KOPT-K1 (cell line): Measurements from ENCODE around the gene FCSK.

ENCODE experiments used
- H3K27ac ChIP-seq: fragments of 200-600 bp; sonication (generic); 2 replicates; pipeline ENCODE4 v1.5.1; 2016; ENCODE audit warnings: antibody characterized with exemption, mild to moderate bottlenecking, low read depth, low read length; ENCODE audit not compliant: poor library complexity, severe bottlenecking
- H3K36me3 ChIP-seq: fragments of 200-600 bp; sonication (generic); 2 replicates; pipeline ENCODE4 v1.5.1; 2017; ENCODE audit warnings: antibody characterized with exemption, mild to moderate bottlenecking, low read length, moderate library complexity; ENCODE audit not compliant: insufficient read depth
- H3K9me3 ChIP-seq: fragments of 200-600 bp; sonication (generic); 2 replicates; pipeline ENCODE4 v1.5.1; 2017; ENCODE audit warnings: antibody characterized with exemption, low read length, mild to moderate bottlenecking; ENCODE audit not compliant: insufficient read depth, poor library complexity, severe bottlenecking

FCSK gene

GRCh38 chr16:70422543-70422942 is 31.9 kb upstream of the FCSK start:
- peaks cover 8% of the 10 kb centered on the region; the same call in 1 of the 2 replicates for H3K36me3 ChIP-seq
- no peak overlapping the region for H3K27ac ChIP-seq
- H3K9me3 ChIP-seq, result no peaks in the 10 kb centered on the region

DNA sequence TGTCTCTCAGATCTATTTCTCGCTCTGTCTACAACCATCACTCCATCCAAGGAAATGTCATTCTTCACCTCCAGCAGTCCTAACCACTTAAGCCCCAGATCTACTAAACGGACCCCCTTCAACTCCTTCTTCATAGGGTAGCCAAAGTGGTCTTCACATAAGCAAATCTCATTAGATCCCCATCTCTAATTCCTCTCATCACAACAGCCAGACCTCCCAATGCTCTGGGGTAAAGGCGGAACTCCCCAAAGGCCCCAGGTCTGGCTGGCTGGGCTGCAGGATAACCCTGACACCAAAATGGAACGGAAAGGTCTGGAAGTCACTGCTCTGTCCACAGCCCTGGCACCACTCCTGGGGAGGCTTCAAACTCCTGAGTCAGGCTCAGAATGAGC is 26.6 kb upstream of the FCSK start:
- H3K9me3 ChIP-seq, result no peaks in the 10 kb centered on the region
- peak overlapping the region; percentile 48 for H3K27ac ChIP-seq
- peaks cover 8% of the 10 kb centered on the region; the same call in 1 of the 2 replicates for H3K36me3 ChIP-seq

- peaks cover 8% of the 10 kb centered on the region; the same call in 1 of the 2 replicates for H3K36me3 ChIP-seq
- no peaks in the 10 kb centered on the region for H3K9me3 ChIP-seq
- peak overlapping the region; percentile 48 for H3K27ac ChIP-seq
Measured at GRCh38 chr16:70428178-70428998, 26.0 kb upstream of the FCSK start.

GRCh38 chr16:70429888-70430666 is 24.3 kb upstream of the FCSK start:
- peak overlapping the region; percentile 76 for H3K27ac ChIP-seq
- H3K36me3 ChIP-seq, result peaks cover 15% of the 10 kb centered on the region; the same call in 1 of the 2 replicates
- no peaks in the 10 kb centered on the region for H3K9me3 ChIP-seq

DNA sequence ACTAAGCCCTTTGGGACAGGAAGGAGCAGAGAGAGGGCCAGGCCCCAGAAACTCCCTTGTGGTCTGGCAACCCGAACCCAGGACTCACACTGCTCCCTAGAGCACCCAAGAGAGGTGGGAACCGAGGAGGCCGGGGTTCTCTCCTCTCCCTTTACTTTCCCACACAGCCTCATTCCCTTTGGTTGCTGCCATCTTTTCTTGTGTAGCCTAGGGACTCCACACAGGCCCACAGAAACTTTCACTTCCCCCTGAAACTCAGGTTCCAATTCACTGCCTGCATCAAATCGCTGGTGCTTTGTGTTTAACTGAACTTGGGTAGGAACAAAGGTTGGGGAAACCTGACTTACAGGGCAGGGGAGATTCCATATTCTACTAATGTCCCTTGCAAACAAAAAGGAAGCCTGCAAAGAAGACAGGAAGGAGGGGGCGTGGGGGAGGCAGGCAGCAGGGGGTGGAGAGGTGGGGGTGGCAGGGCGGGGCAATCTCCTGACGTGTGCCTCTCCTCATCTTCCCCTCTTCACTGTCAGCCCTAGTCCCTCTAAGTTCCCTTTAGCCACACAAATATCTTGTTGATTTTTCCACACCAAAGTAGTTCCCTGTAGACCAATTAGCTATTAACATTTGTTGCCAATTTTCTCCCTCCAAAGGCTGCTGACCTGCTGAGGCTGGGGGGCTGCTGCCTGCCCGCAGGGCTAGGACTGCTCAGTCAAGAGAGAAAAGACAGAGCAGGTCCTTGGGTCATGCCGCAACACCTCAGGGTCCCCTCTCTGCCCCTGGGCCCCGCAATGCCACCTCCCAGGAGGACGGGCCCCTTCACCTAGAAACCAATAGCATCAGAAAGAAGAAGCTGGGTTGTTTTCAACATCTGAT is 23.5 kb upstream of the FCSK start:
- peak overlapping the region; percentile 76 for H3K27ac ChIP-seq
- H3K36me3 ChIP-seq, result peaks cover 13% of the 10 kb centered on the region; the same call in 1 of the 2 replicates
- H3K9me3 ChIP-seq, result no peaks in the 10 kb centered on the region

DNA sequence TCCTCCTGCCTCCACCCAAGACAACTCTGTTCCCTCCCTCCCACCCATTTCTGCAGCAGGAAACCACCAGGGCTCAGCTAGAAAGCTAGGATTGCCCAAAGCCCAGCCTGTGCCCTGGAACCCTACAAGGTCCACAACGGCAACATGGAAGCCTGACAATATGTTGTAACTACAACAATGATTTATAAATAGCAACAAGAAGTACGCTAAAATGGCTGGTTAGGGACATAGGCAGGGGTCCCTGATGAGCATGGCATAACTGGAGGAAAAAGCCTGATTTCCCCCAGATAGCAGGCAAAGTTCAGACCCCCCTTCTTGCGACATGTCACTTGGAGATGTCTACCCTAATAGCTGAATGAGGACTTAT is 22.1 kb upstream of the FCSK start:
- Histone ChIP-seq H3K9me3 (no peaks in the 10 kb centered on the region), H3K36me3 (peaks cover 13% of the 10 kb centered on the region; the same call in 1 of the 2 replicates), H3K27ac (no peak overlapping the region)

DNA sequence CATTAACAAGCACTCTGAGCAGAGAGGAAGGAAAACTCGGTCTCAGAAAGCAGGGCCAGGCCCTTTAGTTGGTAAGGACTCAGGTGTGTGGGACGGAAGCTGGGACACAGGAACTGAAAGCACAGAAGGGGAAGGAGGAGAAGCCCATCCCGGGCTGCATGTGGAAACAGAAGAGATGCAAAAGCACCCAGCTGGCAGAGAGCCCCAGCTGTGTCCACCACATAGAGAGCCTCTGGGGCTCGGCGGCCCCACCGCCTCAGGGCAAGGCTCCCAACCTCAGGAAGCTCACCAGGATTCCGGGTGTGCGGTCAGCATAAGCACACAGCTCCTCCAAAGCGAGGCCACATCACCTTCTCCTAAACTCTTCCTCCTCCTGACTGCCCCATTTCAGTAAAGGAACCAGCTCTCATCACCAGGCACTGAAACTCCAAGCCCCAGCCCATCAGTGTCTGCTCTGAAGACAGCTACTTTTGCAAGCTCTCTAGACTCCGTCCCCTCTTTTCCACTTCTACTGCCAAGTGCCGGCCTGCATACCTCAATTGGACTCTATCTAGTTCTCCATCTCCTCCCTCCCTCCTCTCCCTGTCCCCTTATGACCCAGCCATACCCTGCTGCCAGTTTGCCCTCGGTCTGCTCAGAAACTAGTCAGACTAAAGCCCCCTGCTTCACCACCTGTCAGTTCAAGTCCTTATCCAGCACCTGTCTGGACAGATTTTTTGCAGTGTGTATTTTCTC is 21.5 kb upstream of the FCSK start:
- Histone ChIP-seq H3K36me3 (peaks cover 13% of the 10 kb centered on the region; the same call in 1 of the 2 replicates), H3K27ac (peak overlapping the region; percentile 5), H3K9me3 (no peaks in the 10 kb centered on the region)

DNA sequence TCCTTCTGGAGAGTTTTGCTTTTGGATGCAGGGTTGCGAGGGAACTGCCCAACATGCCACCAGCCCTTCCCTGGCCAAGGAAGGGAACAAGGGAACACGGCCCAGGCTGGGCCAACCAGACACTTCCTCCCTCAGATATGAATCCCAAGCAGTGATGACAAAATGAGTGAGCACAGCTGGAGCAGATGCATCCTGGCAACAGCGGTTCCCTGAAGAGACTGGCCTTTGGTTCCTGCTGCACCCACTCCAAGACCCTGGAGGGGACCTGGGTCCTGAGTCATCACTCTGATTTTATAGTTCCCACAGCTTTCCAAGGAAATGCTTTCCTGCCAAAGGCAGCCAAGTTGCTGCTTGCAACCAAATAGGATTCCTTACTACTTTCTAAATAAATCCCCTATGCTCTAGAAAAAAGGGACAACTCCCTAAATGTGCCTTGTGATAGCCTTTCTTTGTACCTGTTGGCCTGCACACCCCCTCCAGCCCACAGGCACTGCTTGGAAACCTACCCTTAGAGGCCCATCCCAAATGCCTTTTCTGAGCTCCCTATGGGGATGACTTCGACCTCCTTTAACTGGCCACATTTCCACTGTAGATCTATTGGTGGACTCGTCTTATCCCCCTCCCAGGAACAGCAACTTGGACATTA is 20.8 kb upstream of the FCSK start:
- peaks cover 13% of the 10 kb centered on the region; the same call in 1 of the 2 replicates for H3K36me3 ChIP-seq
- no peaks in the 10 kb centered on the region for H3K9me3 ChIP-seq
- peak overlapping the region; percentile 5 for H3K27ac ChIP-seq

- no peaks in the 10 kb centered on the region for H3K9me3 ChIP-seq
- peaks cover 13% of the 10 kb centered on the region; the same call in 1 of the 2 replicates for H3K36me3 ChIP-seq
- H3K27ac ChIP-seq, result no peak overlapping the region
Measured at GRCh38 chr16:70434484-70435260, 19.7 kb upstream of the FCSK start.

DNA sequence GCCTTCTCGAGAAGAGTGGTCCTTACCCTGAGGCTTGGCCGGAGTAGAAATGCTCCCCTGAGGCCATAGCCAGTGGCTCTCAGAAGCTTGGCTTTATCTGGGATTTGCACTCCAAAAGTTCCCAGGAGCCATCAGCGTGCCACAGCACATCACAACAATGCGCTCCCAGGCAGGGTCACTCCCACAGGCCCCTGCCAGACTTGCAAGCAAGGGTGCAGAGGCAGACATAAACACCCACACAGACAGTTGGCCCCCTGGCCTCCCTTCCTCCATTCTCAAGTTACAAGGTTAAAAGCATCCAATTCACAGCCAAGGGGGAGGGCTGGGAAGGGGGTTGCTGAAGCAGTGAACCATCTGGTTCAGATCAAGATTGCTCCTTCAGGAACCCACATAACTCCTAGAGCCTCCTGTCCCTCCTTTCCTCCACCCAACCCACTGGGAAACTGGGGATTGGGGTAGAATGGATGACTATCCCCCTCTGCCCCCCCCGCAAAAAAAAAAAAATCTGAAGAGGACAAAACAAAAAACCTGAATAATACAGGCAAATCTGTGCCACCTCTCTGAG is 17.3 kb upstream of the FCSK start:
- Histone ChIP-seq H3K36me3 (peaks cover 13% of the 10 kb centered on the region; the same call in 1 of the 2 replicates), H3K9me3 (no peaks in the 10 kb centered on the region), H3K27ac (peak overlapping the region; percentile 74)

GRCh38 chr16:70437582-70438557 is 16.5 kb upstream of the FCSK start:
- H3K27ac ChIP-seq, result peak overlapping the region; percentile 74
- H3K9me3 ChIP-seq, result no peaks in the 10 kb centered on the region
- peaks cover 13% of the 10 kb centered on the region; the same call in 1 of the 2 replicates for H3K36me3 ChIP-seq

DNA sequence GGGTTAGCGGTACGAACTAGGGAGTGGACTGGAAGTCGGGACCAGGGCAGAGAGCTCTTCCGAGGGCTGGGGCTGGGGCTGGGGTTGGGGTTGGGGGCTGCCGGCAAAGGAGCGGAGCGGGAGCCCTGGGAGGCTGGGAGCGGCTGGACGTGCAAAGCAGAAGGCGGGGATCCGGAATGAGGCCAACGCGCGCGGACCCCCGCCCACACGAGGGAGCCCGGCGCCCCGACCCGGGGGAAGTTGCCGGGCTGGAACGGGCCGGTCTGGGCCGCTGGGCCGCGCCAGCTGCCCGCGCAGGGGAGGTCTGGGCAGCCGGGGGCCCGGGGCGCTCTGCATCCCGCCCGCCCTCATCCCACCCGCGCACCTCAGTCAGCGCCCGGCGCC is 15.8 kb upstream of the FCSK start:
- H3K9me3 ChIP-seq, result no peaks in the 10 kb centered on the region
- peak overlapping the region; percentile 74 for H3K27ac ChIP-seq
- peaks cover 13% of the 10 kb centered on the region; the same call in 1 of the 2 replicates for H3K36me3 ChIP-seq
